Brain microvascular endothelial cell (primary cell): ENCODE data around the gene CORO7.

ENCODE experiments used
- DNase-seq: peaks from one replicate; pipeline ENCODE4 v3.0.0-alpha.2; 2020
- H3K27ac ChIP-seq: fragments of 250-450 bp; sonication (Bioruptor Pico); 2 replicates; pipeline ENCODE4 v1.5.1; 2020; ENCODE audit warnings: mild to moderate bottlenecking, moderate library complexity
- H3K27me3 ChIP-seq: fragments of 250-450 bp; sonication (Bioruptor Pico); replicated peaks from 2 replicates; pipeline ENCODE4 v1.5.1; 2020; ENCODE audit warnings: mild to moderate bottlenecking
- H3K36me3 ChIP-seq: fragments of 250-450 bp; sonication (Bioruptor Pico); replicated peaks from 2 replicates; pipeline ENCODE4 v1.5.1; 2020; ENCODE audit warnings: mild to moderate bottlenecking
- H3K4me3 ChIP-seq: 2 replicates; pipeline ENCODE4 v1.5.1; 2011; ENCODE audit warnings: low read depth, mild to moderate bottlenecking, control low read depth, low read length, moderate library complexity
- in situ Hi-C: cut with HindIII; loops from 2 replicates; pipeline ENCODE4 v1.10.0; 2017; ENCODE audit warnings: low sequenced_read_pairs, low pct_ligation_motif_present
- TF ChIP-seq, protein P1 (sequence below): IDR thresholded peaks from 2 replicates; pipeline ENCODE4 v1.5.1; 2011; ENCODE audit warnings: low read depth, mild to moderate bottlenecking, moderate library complexity, low read length, control low read depth, inconsistent platforms; ENCODE audit errors: missing control alignments

CORO7 gene

DNA sequence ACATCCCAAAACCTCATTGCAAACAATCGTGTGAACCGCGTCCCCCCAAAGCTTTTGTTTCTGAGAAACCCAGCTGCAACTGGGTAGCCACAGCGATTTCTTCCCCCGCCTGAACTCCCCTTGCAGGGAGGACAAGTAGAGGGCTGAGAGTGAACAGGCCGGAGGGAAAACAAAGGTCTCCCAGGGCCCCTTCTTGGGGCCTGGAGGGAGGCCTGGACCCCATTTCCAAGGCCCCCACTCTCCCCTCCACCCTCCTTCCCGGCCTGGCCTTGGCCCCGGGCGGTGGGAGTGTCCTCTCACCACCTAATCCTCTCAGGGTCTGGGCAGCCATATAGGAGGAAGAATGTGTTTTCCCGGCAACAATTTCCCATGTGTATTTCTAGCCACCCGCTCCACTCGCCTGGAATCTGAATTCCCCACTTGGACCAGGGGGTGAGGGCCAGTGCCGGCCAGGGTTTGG, 97.9 kb downstream of the CORO7 start:
- TF ChIP-seq, protein P1, sequence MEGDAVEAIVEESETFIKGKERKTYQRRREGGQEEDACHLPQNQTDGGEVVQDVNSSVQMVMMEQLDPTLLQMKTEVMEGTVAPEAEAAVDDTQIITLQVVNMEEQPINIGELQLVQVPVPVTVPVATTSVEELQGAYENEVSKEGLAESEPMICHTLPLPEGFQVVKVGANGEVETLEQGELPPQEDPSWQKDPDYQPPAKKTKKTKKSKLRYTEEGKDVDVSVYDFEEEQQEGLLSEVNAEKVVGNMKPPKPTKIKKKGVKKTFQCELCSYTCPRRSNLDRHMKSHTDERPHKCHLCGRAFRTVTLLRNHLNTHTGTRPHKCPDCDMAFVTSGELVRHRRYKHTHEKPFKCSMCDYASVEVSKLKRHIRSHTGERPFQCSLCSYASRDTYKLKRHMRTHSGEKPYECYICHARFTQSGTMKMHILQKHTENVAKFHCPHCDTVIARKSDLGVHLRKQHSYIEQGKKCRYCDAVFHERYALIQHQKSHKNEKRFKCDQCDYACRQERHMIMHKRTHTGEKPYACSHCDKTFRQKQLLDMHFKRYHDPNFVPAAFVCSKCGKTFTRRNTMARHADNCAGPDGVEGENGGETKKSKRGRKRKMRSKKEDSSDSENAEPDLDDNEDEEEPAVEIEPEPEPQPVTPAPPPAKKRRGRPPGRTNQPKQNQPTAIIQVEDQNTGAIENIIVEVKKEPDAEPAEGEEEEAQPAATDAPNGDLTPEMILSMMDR = no peak
- Histone ChIP-seq H3K27ac (no peak overlapping the region), H3K27me3 (no peaks in the 10 kb centered on the region), H3K4me3 (no peak overlapping the region), H3K36me3 (no peaks in the 10 kb centered on the region)
- no peak for DNase-seq
- in situ Hi-C loops = no loop called here

DNA sequence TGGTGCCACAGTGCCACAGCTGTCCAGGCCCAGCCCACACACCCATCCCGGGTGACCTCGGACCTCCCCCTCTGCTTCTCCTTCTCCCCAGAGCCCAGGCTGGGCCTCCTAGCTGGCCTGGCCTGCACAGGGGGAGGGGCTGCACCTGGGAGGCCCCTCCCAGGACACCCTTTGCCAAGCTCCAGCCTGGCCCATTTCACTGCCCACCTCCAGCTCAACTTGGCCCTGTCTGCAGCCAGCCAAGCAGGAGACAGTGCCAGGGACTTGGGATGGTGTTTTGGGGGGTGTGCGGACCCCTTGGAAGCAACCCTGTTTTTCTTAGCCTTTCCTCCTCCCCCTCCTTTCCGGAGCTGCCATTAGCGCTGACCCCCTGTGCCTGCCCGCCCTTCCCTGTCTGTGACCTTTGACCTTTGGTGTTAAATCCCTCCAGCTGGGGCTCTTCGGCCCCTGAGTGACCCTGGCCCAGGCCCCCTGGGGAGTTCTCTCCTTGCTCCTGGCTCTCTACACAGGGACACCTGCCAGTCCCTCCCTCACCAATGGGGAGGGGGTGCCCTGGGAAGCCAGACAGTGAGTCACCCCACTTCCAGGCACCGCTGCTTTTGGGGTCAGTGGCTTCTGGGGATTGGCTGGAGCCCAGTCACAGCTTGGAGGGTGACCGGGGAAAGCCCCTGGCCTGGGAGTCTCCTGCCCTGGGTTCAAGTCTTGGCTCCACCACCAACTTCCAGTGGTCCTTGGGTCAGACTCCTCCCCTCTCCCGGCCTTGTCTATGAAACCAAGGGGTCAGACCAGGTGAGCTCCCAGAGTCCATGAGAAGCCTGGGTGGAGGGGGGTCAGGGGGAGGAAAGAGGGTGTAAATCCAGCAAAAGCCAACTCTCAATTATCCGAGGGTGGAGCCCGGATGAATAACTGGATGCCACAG, 98.6 kb downstream of the CORO7 start:
- H3K27me3 ChIP-seq = no peaks in the 10 kb centered on the region
- TF ChIP-seq, protein P1 = no peak
- H3K36me3 ChIP-seq = no peaks in the 10 kb centered on the region
- no peak for DNase-seq
- peak overlapping the region; percentile 65 for H3K4me3 ChIP-seq
- H3K27ac ChIP-seq = no peak overlapping the region
- in situ Hi-C loops = no loop called here

DNA sequence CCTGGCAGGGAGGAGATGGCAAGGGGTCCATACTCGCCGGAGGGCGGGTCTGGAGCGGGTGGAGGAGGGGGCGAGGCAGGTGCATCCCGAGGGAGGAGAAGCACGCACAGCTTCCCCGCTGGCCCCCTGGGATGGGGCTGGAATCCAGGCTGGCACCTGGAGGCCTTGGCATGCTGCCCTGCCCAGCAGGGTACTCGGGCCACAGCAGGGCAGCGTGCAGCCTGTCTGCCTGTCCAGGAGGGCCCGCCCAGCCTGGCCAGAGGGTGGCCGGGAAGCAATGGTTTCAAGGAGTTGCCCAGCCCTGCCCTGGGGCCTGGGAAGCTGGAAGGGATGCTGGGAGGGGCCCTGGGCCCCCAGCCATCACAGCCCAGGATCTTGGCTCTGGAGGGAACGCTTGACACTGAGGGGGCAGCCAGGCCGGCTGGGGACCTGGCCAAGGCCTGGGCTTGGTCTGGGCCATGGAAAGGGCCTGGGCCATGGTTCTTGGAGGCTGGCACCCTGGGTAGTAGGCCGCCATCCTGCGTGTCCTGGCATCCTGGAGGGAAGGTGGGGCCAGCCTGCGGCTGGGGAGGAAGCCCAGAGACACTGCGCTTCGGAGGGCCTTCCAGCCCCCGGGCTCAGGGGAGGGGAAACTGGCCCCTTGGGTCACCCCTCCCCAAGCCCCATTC, 99.4 kb downstream of the CORO7 start:
- Histone ChIP-seq H3K27me3 (no peaks in the 10 kb centered on the region), H3K36me3 (no peaks in the 10 kb centered on the region), H3K4me3 (peak overlapping the region; percentile 65), H3K27ac (no peak overlapping the region)
- no peak for DNase-seq
- in situ Hi-C loops = no loop called here
- TF ChIP-seq, protein P1 = no peak

DNA sequence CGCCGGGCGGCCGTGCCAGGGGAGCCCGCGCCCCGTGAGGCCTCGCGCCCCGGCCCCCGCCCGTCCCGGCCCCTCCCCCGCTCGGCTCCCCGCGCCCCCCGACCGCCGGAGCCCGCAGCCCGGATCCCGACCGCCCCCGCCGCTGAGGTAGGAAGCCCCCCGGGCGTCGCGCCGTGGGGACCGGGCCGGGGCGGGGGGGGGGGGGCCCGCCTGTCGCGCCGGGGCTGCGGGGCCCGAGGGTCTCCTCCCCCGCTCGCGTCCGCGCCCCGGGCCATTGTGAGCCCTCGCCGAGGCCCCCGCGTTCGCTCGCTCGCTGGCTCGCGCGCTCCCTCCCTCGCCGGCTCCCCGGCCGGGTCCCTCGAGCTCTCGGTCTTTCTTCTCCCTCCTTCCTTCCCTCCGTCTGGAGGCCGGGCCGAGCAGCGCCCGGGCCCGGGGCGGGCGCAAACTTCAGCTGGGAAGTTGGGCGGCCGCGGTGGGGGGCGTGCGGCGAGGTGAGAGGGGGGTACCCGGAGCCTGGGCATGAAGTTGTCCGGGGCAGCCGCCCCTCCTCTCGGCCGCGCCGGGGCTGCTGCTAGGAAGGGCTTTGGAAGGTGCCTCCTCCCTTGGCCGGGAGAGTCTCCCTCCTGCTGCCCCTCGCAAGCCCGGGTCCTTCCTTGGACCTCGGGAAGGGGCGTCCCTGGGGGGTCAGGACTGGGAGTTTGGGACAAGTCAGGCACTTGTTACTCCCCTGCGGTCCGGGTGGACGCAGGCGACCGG, 100.1 kb downstream of the CORO7 start:
- in situ Hi-C loops = no loop called here
- H3K27ac ChIP-seq = peak overlapping the region; percentile 26

More for the DNA sequence above, 100.1 kb downstream of the CORO7 start:
- Histone ChIP-seq H3K4me3 (peak overlapping the region; percentile 65), H3K36me3 (no peaks in the 10 kb centered on the region), H3K27me3 (no peaks in the 10 kb centered on the region)
- no peak for DNase-seq
- TF ChIP-seq, protein P1 = no peak
